Right ventricle myocardium inferior (tissue), 1 donor: ENCODE results near the gene CNTN6. TPM values are rescaled to one million over a fixed set of nuclear protein-coding genes. Genes with fewer than 3 reads are reported as not detected.
"Not testable (repeated sequence)": the region's sequence is repeated elsewhere in the genome, so short reads cannot be mapped to it uniquely, and the experiment has no call there.

Experiments used
- ATAC-seq: fragments of 200-7000 bp; cut with Tn5 transposase; one replicate; pipeline ENCODE4 v1.9.1; 2020; ENCODE audit warnings: mild to moderate bottlenecking, moderate library complexity
- DNase-seq: peaks from one replicate; pipeline ENCODE4 v3.0.0; 2021; ENCODE audit errors: missing footprints
- intact Hi-C: fragments of 100-400 bp; cut with DNase I; formaldehyde crosslinking; loops from one replicate; pipeline ENCODE4 v1.11.0; 2022
- total RNA-seq: library from RNA; stranded (reverse); fragmentation: NEBNext Ultra II Directional; extraction: Animal tissue kit (Norgen Biotek cat#: 25700); gene quantifications from one replicate; pipeline ENCODE4 v1.2.1, GENCODE V29; 2021
- donor health status: DM: no; HTN: yes; CAD: no; lungs with severe emphysema.

CNTN6 gene
- total RNA-seq, 1 donor from 2014 or later, result not detected

GRCh38 chr3:1375145-1375544 is 282.3 kb downstream of the CNTN6 start:
- DNase-seq (no peak), ATAC-seq (no peak)
- intact Hi-C loops, result no loop called here

- DNase-seq (no peak), ATAC-seq (peak; percentile 46)
- intact Hi-C loops, result no loop called here
Measured at GRCh38 chr3:1380926-1381646, 288.3 kb downstream of the CNTN6 start.

GRCh38 chr3:1381647-1382036 is 288.8 kb downstream of the CNTN6 start:
- no peak for ATAC-seq
- no peak for DNase-seq
- intact Hi-C loops, result no loop called here

GRCh38 chr3:1387396-1387905 is 294.6 kb downstream of the CNTN6 start:
- ATAC-seq, DNase-seq, intact Hi-C loops: not testable (repeated sequence)

GRCh38 chr3:1394188-1394587 is 301.4 kb downstream of the CNTN6 start:
- no peak for ATAC-seq
- intact Hi-C loops, result no loop called here
- DNase-seq, result no peak

- no peak for ATAC-seq
- DNase-seq, result no peak
- intact Hi-C loops, result no loop called here
Measured at GRCh38 chr3:1400571-1400970, 307.7 kb downstream of the CNTN6 start.

- ATAC-seq (no peak), DNase-seq (no peak)
- intact Hi-C loops, result no loop called here
Measured at GRCh38 chr3:1404270-1404962, 311.6 kb downstream of the CNTN6 start.

GRCh38 chr3:1406250-1406649 is 313.4 kb downstream of the CNTN6 start:
- ATAC-seq (no peak), DNase-seq (no peak)
- intact Hi-C loops, result no loop called here

GRCh38 chr3:1421577-1421976 is 328.8 kb downstream of the CNTN6 start:
- intact Hi-C loops, result no loop called here
- ATAC-seq (no peak), DNase-seq (no peak)

GRCh38 chr3:1423566-1424089 is 330.8 kb downstream of the CNTN6 start:
- DNase-seq, result no peak
- intact Hi-C loops, result no loop called here
- no peak for ATAC-seq

GRCh38 chr3:1439395-1439794 is 346.6 kb downstream of the CNTN6 start:
- intact Hi-C loops, result no loop called here

GRCh38 chr3:1442271-1442670 is 349.4 kb downstream of the CNTN6 start:
- ATAC-seq (no peak), DNase-seq (no peak)
- intact Hi-C loops, result no loop called here

More at GRCh38 chr3:1439395-1439794, 346.6 kb downstream of the CNTN6 start:
- no peak for ATAC-seq
- peak; percentile 50 for DNase-seq

GRCh38 chr3:1444195-1444594 is 351.4 kb downstream of the CNTN6 start:
- DNase-seq, result no peak
- intact Hi-C loops, result no loop called here
- ATAC-seq, result no peak

GRCh38 chr3:1446531-1446930 is 353.7 kb downstream of the CNTN6 start:
- intact Hi-C loops, result no loop called here
- DNase-seq (no peak), ATAC-seq (no peak)

- ATAC-seq, result no peak
- intact Hi-C loops, result no loop called here
Measured at GRCh38 chr3:1447452-1447851, 354.6 kb downstream of the CNTN6 start.

GRCh38 chr3:1448443-1448842 is 355.6 kb downstream of the CNTN6 start:
- intact Hi-C loops, result no loop called here
- DNase-seq (no peak), ATAC-seq (no peak)

More at GRCh38 chr3:1447452-1447851, 354.6 kb downstream of the CNTN6 start:
- DNase-seq, result no peak
